CD4-positive, alpha-beta T cell treated with Interleukin-6 for 4 hours (primary cell): ENCODE measurements around the gene CRB3.

Experiments
- DNase-seq: peaks from one replicate; pipeline ENCODE4 v3.0.0-alpha.2; 2020; ENCODE audit warnings: mixed read lengths

Gene CRB3

DNA sequence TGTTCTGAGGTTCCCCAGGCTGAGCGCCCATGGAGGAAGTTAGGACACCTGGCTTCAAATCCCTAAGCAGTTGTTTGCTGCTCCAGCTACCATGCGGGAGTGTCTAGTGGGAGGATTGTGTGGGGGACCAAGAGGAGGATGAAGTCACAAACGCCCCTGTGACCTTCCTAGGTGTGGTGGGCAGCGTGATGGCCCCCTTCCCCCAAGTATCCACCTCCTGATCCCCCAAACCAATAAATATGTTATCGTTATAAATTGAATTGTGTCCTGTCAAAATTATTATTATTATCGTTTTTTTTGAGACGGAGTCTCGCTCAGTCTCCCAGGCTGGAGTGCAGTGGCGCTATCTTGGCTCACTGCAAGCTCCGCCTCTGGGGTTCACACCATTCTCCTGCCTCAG is 30.4 kb upstream of the CRB3 start, which contains the start of gene SLC25A41:
SLC25A41 (minus strand) TSS at position 101 of the 400 bp plus-strand sequence; CDS start at position 31, 70 bp downstream.
- no peak for DNase-seq

GRCh38 chr19:6439743-6440142 is 24.3 kb upstream of the CRB3 start:
- DNase-seq = no peak

DNA sequence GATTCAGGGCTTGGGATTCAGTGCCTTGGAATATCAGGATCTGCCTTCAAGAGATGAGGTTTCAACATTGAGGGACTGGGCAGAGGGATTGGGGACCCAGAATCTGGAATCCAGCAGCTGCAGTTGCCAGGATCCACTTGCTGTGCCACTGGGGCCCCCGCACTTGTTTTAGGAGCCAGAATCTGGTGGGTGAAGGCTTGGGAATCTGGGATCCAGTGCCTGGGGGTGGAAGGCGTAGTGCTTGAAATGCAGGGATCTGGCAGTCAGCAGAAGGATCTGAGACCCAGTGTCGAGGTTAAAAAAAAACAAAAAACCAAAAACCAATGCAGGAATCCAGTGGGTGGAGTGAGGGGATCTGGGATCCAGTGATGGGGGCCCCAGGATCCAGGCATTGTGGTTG is 23.2 kb upstream of the CRB3 start:
- DNase-seq = no peak

- no peak for DNase-seq
These were observed 21.9 kb upstream of the CRB3 start for GRCh38 chr19:6442087-6442688.

- no peak for DNase-seq
These were observed 20.1 kb upstream of the CRB3 start for GRCh38 chr19:6443986-6444385.

DNA sequence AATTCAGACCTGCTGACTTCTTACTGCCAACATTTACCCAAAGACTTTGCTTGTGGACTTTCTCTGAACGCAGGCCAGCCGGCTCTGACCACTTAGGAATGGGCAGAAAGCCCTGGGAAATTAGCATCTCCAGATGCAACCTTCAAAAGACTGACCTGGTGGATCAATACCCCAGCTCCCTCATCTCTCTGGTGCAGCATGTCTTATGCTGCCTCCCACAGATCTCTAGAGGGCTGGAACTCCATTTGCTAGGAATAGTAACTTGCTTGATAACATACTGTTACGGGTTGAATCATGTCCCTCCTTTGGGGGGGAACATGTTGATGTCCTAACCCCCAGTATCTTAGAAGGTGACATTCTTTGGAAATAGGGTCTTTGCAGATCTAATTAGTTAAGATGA is 17.6 kb upstream of the CRB3 start:
- DNase-seq = no peak

DNA sequence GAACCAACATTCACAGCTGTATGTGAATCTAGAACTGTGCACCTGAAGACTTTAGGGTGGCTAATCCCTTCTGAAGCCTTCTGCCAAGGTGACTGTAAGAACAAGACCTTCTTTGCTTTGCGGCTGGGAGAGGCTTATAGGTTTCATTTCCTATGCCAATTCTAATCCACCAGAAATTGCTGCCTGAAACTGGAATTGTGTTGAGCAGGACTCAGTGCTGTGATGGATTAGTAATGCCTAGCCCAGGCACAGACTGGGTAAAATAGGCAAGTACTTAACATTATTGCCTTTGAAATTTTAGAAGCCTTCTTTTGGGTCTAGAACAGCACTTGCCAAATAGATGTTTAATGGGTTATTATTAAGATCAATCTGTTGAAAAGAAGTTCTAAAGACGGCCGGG is 16.0 kb upstream of the CRB3 start:
- DNase-seq = no peak

DNA sequence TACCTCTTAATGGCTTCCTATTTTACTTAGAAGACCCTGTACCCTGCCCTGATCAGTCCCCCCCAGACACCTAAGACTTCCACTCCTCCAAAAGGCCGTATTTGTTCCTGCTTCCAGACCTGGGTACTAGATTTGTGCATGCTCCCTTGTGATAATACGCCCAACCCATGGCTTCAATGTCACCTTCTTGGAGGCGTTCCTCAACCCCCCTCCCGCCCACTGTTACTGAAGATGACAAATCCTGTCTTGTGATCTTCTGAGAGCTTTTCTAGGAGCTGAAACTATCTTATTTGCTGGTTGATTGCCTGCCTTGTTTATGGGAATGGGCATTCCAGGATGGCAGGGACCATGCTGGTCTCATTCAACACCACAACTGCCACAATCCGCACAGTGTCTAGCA is 13.9 kb upstream of the CRB3 start:
- DNase-seq = no peak

DNA sequence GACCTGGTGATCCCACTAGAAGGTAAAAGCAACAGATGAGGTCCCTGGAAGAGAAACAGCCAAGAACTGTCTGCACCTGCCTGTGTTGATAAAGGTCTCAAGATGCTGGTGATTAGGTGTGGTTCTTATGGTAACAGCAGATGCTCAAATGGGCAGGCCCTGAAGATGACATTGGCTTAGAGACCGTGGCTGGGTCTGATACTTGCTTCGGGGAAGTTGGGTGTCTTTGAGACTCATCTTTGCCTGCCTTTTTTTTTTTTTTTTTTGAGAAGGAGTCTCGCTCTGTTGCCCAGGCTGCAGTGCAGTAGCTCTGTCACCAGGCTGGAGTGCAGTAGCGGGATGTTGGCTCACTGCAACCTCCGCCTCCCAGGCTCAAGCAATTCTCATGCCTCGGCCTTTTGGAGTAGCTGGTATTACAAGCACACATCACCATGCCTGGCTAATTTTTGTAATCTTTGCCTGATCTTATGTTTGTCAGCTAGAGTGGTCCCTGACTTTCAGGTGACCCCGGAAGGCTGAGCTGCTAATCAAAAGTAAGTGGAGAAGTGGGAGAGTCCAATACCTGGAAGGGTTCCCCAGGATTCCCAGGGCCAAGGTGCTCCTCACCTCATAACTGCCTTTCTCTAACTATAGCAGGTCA is 12.4 kb upstream of the CRB3 start:
- DNase-seq = no peak

- no peak for DNase-seq
These were observed 11.9 kb upstream of the CRB3 start for GRCh38 chr19:6452223-6452614.

GRCh38 chr19:6452899-6453298 is 11.2 kb upstream of the CRB3 start:
- DNase-seq = no peak

- no peak for DNase-seq
These were observed 10.0 kb upstream of the CRB3 start for GRCh38 chr19:6453951-6454565.

DNA sequence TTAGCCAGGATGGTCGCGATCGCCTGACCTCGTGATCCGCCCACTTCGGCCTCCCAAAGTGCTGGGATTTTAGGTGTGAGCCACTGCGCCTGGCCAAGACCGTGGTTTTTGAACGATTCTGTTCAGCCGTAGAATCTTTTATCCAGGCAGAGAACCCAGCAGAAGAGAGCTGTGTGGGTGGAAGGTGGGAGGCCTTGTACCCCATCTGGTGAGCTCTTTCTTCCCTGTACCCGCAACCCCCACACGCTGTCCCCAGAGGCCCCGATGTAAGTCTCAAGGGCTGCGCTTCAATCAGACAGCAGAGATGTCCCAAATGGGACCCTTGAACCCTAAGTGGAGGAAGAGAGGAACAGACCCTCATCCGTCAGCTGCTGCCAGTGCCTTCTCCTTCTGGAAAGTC is 8.1 kb upstream of the CRB3 start:
- no peak for DNase-seq

DNA sequence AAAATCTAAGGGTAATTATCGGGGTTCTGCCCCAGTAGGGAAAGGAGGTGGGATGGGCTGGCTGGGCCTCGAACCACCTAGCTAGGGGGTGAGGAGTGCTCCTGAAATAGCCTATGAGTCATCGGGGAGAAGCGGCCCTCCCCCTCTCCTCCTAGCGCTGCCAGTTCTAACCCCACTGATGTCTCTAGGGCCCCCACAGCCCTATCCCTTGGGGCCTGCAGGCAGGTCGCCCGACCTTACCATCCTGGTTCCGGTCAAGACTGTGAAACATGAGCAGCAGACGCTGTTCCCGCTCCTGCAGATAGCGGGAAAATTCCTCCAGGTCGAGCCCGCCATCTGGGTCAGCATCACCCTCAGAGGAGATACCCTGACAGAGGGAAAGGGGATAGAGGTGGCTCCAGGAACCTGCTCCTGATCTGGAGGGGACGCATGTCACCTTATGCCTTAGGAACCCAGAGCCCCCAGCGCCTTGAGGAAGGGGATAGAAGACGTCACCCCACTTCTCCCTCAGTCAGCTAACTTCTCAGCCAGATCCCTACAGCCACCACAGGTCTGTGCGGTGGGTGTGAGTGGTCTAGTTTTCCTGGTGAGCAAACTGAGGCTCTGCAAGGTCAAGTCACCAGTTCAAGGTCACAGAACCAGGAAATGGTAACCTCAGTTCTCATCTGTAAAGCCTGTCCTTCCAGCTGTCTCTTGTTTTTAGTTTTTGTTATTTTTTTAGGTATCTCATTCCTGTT is 5.9 kb upstream of the CRB3 start:
- DNase-seq = no peak

- no peak for DNase-seq
These were observed 5.3 kb upstream of the CRB3 start for GRCh38 chr19:6458695-6459261.

GRCh38 chr19:6459262-6460098 is 4.6 kb upstream of the CRB3 start, which contains the start of gene SLC25A23:
SLC25A23 (minus strand) TSS chr19:6459792; CDS start chr19:6459628, 164 bp downstream.
- DNase-seq = peak; percentile 80

DNA sequence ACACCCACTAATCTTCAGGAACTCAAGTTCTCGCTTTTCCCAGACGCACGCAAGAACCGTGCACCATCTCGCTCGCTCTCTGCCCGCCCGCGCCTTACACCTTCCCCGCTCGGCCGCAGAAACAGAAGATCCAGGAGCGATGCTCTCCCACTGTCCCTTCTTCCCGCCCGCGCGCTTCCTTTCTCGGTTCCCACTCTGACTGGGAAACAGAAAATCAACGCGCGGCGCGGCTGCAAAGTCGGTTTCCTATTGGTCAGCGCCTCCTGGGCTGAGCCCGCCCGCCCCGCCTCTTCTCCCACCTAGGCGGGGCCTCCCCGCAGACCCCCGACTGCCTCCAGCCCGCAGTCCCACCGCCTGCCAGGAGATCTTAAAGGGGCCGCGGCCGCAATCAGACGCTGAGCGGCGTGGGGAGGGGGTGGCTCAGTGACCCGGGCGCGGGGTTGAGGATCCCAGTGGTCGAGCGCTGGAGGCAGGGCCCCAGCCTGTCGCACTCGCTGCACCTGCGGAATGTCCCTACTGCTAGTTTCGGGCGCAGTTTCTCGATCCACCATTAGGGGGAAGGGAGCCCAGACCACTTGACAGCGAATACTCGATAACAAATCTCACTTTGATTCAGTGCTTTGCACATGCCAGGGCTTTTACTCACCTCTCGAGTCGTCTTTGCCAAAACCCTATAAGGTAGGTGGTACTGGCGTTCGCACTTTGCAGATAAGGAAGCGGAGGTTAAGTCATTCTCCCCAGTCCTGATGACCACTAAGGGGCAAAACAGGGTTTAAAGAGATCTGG is 3.8 kb upstream of the CRB3 start:
- peak; percentile 97 for DNase-seq

- no peak for DNase-seq
These were observed 935 bp downstream of the CRB3 start for GRCh38 chr19:6465006-6465405.

DNA sequence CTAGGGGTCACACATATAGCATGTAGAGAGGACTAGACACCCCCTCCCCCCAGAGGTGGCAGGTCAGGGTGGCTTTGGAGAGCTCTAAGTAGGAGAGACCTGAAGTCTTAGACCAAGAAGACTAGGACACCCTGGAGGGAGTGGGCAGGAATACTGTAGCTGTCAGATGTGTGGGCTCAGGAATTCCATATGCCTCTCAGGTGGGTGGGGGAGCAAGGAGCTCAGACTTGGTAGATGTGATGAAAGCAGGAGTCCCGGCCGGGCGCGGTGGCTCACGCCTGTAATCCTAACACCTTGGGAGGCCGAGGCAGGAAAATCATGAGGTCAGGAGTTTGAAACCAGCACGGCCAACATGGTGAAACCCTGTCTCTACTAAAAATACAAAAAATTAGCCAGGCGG is 1.6 kb downstream of the CRB3 start:
- DNase-seq = no peak

- DNase-seq = no peak
These were observed 2.6 kb downstream of the CRB3 start for GRCh38 chr19:6466526-6467248.

GRCh38 chr19:6467384-6467783 is 3.3 kb downstream of the CRB3 start:
- no peak for DNase-seq
